Karpas-422 (cell line): ENCODE data around the gene BEND7. TPM values are rescaled to one million over a fixed set of nuclear protein-coding genes. Genes with fewer than 3 reads are reported as not detected.

Source experiments
- DNase-seq: peaks from one replicate; pipeline ENCODE4 v3.0.0-alpha.2; 2015
- H2AFZ ChIP-seq: fragments of 200-600 bp; sonication (generic); 2 replicates; pipeline ENCODE4 v1.6.1; 2014; ENCODE audit warnings: antibody characterized with exemption, low read length, mixed read lengths
- H3K27ac ChIP-seq: fragments of 200-600 bp; sonication (generic); 2 replicates; pipeline ENCODE4 v1.5.1; 2014; ENCODE audit warnings: mild to moderate bottlenecking, low read length, moderate library complexity
- H3K27me3 ChIP-seq: fragments of 200-600 bp; sonication (generic); 2 replicates; pipeline ENCODE4 v1.6.1; 2014; ENCODE audit warnings: low read length, mixed read lengths
- H3K36me3 ChIP-seq: fragments of 200-600 bp; sonication (generic); 2 replicates; pipeline ENCODE4 v1.6.1; 2014; ENCODE audit warnings: low read length, mixed read lengths; ENCODE audit not compliant: insufficient read depth
- H3K4me1 ChIP-seq: fragments of 200-600 bp; sonication (generic); 2 replicates; pipeline ENCODE4 v1.6.1; 2014; ENCODE audit warnings: mild to moderate bottlenecking, low read length, mixed read lengths
- H3K4me2 ChIP-seq: fragments of 200-600 bp; sonication (generic); 2 replicates; pipeline ENCODE4 v1.6.1; 2014; ENCODE audit warnings: low read length, low read depth, mild to moderate bottlenecking; ENCODE audit not compliant: poor library complexity, severe bottlenecking
- H3K4me3 ChIP-seq: fragments of 200-600 bp; sonication (generic); 2 replicates; pipeline ENCODE4 v1.5.1; 2014; ENCODE audit warnings: mild to moderate bottlenecking, antibody characterized with exemption, low read length, mixed read lengths
- H3K79me2 ChIP-seq: fragments of 200-600 bp; sonication (generic); 2 replicates; pipeline ENCODE4 v1.6.1; 2014; ENCODE audit warnings: mild to moderate bottlenecking, low read length, mixed read lengths
- H3K9ac ChIP-seq: fragments of 200-600 bp; sonication (generic); 2 replicates; pipeline ENCODE4 v1.6.0; 2014; ENCODE audit warnings: low read length
- H3K9me2 ChIP-seq: fragments of 200-600 bp; sonication (generic), shearing (Covaris generic); replicated peaks from 2 replicates; pipeline ENCODE4 v1.6.0; 2014; ENCODE audit warnings: mild to moderate bottlenecking, low read length, moderate library complexity; ENCODE audit not compliant: insufficient read depth
- H3K9me3 ChIP-seq: fragments of 300-700, 200-600 bp; sonication (generic); 2 replicates; pipeline ENCODE4 v1.6.1; 2014; ENCODE audit warnings: low read length, mixed read lengths
- H4K20me1 ChIP-seq: fragments of 200-600 bp; sonication (generic); 2 replicates; pipeline ENCODE4 v1.6.1; 2014; ENCODE audit warnings: mild to moderate bottlenecking, antibody characterized with exemption, low read length, low read depth; ENCODE audit not compliant: insufficient read depth
- total RNA-seq: library from RNA; depleted of rRNA; stranded (reverse); fragments of >200 nt; shearing (Covaris generic); gene quantifications from 2 replicates; pipeline ENCODE4 v1.2.3, GENCODE V29; 2014; ENCODE audit warnings: low replicate concordance

BEND7 gene
- total RNA-seq, 1 experiment from 2014 or later, result not detected

- no peak for DNase-seq
- no peaks in the 10 kb centered on the region for H3K9me3 ChIP-seq
- H4K20me1 ChIP-seq, result no peaks in the 10 kb centered on the region
- no peak overlapping the region for H3K9ac ChIP-seq
- H3K36me3 ChIP-seq, result no peaks in the 10 kb centered on the region
- H3K79me2 ChIP-seq, result no peaks in the 10 kb centered on the region
- no peaks in the 10 kb centered on the region for H3K4me1 ChIP-seq
- no peak overlapping the region for H3K4me2 ChIP-seq
- H3K4me3 ChIP-seq, result no peak overlapping the region
- H3K27ac ChIP-seq, result no peak overlapping the region
- H3K27me3 ChIP-seq, result no peaks in the 10 kb centered on the region
- no peak overlapping the region for H2AFZ ChIP-seq
- H3K9me2 ChIP-seq, result no peaks in the 10 kb centered on the region
Observed at GRCh38 chr10:13458687-13459012, 70.2 kb downstream of the BEND7 start.

DNA sequence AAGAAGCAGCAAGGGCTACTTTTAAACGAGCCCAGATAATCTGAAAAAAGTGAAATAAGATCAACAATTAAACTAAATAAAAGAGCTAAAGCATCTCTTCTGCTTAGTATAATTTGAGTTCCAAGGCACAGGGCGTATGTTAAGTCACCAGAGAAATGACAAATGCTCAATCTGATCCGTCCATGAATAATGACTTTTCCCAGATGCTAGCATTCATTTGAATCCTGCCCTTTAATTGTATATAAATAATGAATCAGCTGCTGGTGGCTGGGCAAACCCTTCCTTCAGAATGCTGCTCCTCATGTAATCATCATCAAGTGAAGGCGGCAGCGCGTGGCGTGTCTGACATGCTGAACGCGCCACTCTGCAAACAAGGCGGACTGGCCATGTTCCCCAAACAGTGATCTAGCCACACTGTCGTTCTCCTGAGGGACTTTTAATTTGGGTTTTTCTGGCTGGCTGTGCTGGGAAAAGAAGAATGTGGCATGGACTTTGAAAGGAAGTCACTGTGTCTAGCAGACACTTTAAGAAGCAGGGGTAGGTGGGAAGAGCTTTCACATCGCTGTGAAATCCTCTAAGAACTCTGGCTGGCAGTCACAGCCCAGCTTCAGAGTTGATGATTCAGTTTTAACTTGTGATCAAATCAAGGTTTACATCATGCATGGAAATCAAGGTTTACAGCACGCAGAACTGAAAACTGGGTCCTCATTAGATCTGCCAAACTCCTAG lies 70.7 kb downstream of the BEND7 start:
- no peak overlapping the region for H3K27ac ChIP-seq

GRCh38 chr10:13453896-13454295 lies 74.9 kb downstream of the BEND7 start:
- Histone ChIP-seq H3K9me2 (no peaks in the 10 kb centered on the region), H3K4me1 (peaks cover 5% of the 10 kb centered on the region; the same call in 1 of the 2 replicates), H3K9me3 (no peaks in the 10 kb centered on the region), H2AFZ (no peak overlapping the region; the same call in 1 of the 2 replicates), H3K36me3 (no peaks in the 10 kb centered on the region), H3K9ac (no peak overlapping the region), H4K20me1 (no peaks in the 10 kb centered on the region), H3K79me2 (no peaks in the 10 kb centered on the region), H3K4me3 (no peak overlapping the region), H3K4me2 (no peak overlapping the region), H3K27ac (no peak overlapping the region), H3K27me3 (no peaks in the 10 kb centered on the region)
- no peak for DNase-seq

More for the DNA sequence above, 70.7 kb downstream of the BEND7 start:
- no peak overlapping the region for H3K4me2 ChIP-seq
- H3K79me2 ChIP-seq, result no peaks in the 10 kb centered on the region
- H3K36me3 ChIP-seq, result no peaks in the 10 kb centered on the region
- H3K9ac ChIP-seq, result no peak overlapping the region
- no peak for DNase-seq
- no peaks in the 10 kb centered on the region for H3K9me2 ChIP-seq
- H3K4me1 ChIP-seq, result no peaks in the 10 kb centered on the region
- H4K20me1 ChIP-seq, result no peaks in the 10 kb centered on the region
- no peak overlapping the region for H2AFZ ChIP-seq
- H3K4me3 ChIP-seq, result no peak overlapping the region
- no peaks in the 10 kb centered on the region for H3K27me3 ChIP-seq
- no peaks in the 10 kb centered on the region for H3K9me3 ChIP-seq

- Histone ChIP-seq H3K9ac (no peak overlapping the region), H3K4me2 (no peak overlapping the region), H3K79me2 (no peaks in the 10 kb centered on the region), H3K27ac (no peak overlapping the region), H3K9me2 (no peaks in the 10 kb centered on the region), H3K4me3 (no peak overlapping the region), H3K4me1 (peaks cover 5% of the 10 kb centered on the region; the same call in 1 of the 2 replicates), H3K9me3 (no peaks in the 10 kb centered on the region), H3K27me3 (no peaks in the 10 kb centered on the region), H3K36me3 (no peaks in the 10 kb centered on the region), H4K20me1 (no peaks in the 10 kb centered on the region), H2AFZ (no peak overlapping the region)
- DNase-seq, result no peak
Observed at GRCh38 chr10:13450069-13450468, 78.7 kb downstream of the BEND7 start.

DNA sequence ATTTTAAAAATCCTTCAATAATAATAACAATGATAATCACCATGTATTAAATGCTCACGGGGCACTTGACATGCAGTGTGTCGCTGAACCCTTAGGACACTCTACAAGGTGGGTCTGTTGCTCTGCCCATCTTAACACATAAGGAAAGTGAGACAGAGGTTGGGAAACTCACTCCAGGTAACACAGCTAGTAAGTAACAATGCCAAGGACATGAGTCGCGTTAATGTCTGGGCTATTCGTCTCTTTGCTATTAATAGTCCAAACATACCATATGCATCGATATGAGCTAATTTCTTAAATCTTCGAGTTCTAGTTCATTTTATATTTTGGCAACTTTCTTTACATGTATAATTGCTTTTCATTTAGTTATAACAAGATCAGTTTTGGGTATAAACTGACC lies 79.5 kb downstream of the BEND7 start:
- no peaks in the 10 kb centered on the region for H4K20me1 ChIP-seq
- H3K4me1 ChIP-seq, result peaks cover 5% of the 10 kb centered on the region; the same call in 1 of the 2 replicates
- no peak overlapping the region for H3K4me2 ChIP-seq
- no peak overlapping the region for H2AFZ ChIP-seq
- no peak overlapping the region for H3K9ac ChIP-seq
- no peaks in the 10 kb centered on the region for H3K79me2 ChIP-seq
- no peak overlapping the region for H3K4me3 ChIP-seq
- no peaks in the 10 kb centered on the region for H3K36me3 ChIP-seq
- DNase-seq, result no peak
- no peaks in the 10 kb centered on the region for H3K9me2 ChIP-seq
- no peaks in the 10 kb centered on the region for H3K27me3 ChIP-seq
- no peak overlapping the region for H3K27ac ChIP-seq
- no peaks in the 10 kb centered on the region for H3K9me3 ChIP-seq

- no peak for DNase-seq
- Histone ChIP-seq H3K79me2 (no peaks in the 10 kb centered on the region), H4K20me1 (no peaks in the 10 kb centered on the region), H3K9ac (no peak overlapping the region), H3K27ac (no peak overlapping the region), H3K4me1 (peaks cover 5% of the 10 kb centered on the region; the same call in 1 of the 2 replicates), H3K36me3 (no peaks in the 10 kb centered on the region), H3K9me2 (no peaks in the 10 kb centered on the region), H3K27me3 (no peaks in the 10 kb centered on the region), H3K4me2 (no peak overlapping the region), H3K4me3 (no peak overlapping the region), H3K9me3 (no peaks in the 10 kb centered on the region), H2AFZ (no peak overlapping the region)
Observed at GRCh38 chr10:13448216-13448615, 80.6 kb downstream of the BEND7 start.

DNA sequence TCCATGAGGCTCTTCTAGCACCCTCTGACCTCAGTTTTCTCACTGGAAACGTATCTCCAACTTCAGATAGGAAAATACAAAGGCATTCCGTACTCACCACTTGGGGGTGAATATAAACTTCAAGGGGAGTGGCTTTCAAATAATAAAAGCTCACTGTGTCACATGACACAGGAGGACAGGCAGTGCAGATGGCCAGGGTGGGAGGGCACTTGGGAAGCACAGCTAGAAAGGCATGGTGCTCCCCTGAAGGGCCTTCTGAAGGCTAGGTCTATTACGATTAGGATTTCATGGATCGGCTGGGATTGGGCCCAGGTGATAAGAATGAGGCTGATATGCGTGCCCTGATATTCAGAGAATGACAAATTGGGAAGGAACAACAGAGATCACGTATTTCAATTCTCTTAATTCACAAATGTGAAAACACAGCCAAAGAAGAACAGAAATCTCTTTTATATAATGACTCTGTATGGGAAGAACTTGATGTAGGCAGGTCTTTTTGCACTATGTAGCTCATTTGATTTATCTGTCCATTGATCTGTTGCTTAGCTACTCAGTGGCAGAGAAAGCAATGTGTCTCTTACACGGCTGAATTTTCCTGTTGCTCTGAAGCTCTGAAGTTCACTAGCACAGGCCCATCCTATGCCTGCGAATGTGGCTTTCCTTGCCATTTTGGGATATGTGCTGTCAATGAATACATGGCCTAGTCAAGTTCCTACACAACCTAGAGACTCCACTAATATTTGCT lies 83.0 kb downstream of the BEND7 start:
- Histone ChIP-seq H3K9me3 (no peaks in the 10 kb centered on the region), H3K4me1 (peaks cover 5% of the 10 kb centered on the region; the same call in 1 of the 2 replicates), H2AFZ (no peak overlapping the region), H3K79me2 (no peaks in the 10 kb centered on the region), H3K27me3 (no peaks in the 10 kb centered on the region), H3K36me3 (no peaks in the 10 kb centered on the region), H3K4me2 (no peak overlapping the region), H3K4me3 (no peak overlapping the region), H3K9me2 (no peaks in the 10 kb centered on the region), H3K9ac (no peak overlapping the region), H3K27ac (no peak overlapping the region), H4K20me1 (no peaks in the 10 kb centered on the region)
- no peak for DNase-seq

DNA sequence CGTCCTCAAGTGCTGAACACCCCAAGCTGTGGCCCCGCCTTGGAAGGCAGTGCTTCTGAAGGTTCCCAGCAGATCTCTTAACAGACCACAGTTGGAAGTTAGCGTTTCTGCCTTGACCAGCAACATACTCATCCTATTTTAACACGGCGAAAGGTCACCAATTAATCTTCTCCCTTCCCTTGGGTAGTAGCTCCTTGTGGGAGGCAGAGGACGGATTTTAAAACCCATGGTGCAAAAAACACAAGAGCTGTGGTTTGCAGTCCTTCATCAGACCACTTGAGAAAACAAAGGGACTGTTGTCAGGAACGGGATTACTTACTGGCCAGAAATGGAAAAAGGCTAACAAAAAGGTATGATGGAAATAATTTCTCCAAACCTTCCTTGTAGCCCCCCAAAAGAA lies 87.3 kb downstream of the BEND7 start:
- H4K20me1 ChIP-seq, result no peaks in the 10 kb centered on the region
- no peak for DNase-seq
- H2AFZ ChIP-seq, result no peak overlapping the region
- H3K27me3 ChIP-seq, result no peaks in the 10 kb centered on the region
- no peaks in the 10 kb centered on the region for H3K9me2 ChIP-seq
- peaks cover 5% of the 10 kb centered on the region for H3K4me1 ChIP-seq
- H3K9me3 ChIP-seq, result no peaks in the 10 kb centered on the region
- H3K4me3 ChIP-seq, result no peak overlapping the region
- no peak overlapping the region for H3K4me2 ChIP-seq
- no peaks in the 10 kb centered on the region for H3K79me2 ChIP-seq
- no peak overlapping the region for H3K9ac ChIP-seq
- H3K36me3 ChIP-seq, result no peaks in the 10 kb centered on the region
- H3K27ac ChIP-seq, result no peak overlapping the region
